HG02884 (cell line): ENCODE data around the gene ANKRD53.

Experiments used
- ATAC-seq: cut with Tn5 transposase; IDR thresholded peaks from one replicate; pipeline ENCODE4 v1.9.1; 2021; ENCODE audit warnings: mild to moderate bottlenecking, moderate library complexity; ENCODE audit not compliant: unreplicated experiment

ANKRD53 gene

DNA sequence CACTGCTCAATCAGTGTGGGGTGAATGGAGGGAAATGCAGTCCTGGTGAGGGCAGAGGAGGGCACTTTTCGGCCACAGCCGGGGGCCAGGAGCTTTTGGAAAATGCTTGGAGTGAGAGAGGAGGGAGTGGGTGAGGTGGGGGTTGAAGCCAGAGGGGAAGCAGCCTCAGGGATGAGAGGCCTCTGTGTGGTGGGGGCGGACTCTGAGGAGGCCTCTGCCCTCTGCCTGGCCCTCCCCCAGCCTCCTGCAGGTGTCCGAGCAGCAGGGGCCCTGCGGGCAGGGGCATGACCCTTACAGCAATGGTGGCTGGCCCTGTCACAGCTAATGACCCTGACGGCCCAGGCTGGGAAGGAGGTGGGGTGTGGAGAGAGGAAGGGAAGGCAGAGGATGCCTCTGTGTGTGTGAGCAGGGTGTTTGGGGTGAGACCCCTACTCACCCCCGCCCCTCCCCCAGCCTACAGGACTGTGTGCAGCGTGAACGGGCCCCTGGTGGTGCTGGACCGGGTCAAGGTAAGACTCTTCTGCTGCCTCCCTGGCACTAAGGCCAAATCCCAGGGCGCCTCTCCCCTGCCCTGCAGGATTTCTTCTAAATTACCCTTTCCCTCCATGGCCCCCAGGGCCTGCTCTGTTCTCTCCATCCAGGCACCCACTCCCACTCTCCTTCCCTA is 35.1 kb upstream of the ANKRD53 start:
- no peak for ATAC-seq

- ATAC-seq, result no peak
Measured at GRCh38 chr2:70944111-70944690, 34.2 kb upstream of the ANKRD53 start.

DNA sequence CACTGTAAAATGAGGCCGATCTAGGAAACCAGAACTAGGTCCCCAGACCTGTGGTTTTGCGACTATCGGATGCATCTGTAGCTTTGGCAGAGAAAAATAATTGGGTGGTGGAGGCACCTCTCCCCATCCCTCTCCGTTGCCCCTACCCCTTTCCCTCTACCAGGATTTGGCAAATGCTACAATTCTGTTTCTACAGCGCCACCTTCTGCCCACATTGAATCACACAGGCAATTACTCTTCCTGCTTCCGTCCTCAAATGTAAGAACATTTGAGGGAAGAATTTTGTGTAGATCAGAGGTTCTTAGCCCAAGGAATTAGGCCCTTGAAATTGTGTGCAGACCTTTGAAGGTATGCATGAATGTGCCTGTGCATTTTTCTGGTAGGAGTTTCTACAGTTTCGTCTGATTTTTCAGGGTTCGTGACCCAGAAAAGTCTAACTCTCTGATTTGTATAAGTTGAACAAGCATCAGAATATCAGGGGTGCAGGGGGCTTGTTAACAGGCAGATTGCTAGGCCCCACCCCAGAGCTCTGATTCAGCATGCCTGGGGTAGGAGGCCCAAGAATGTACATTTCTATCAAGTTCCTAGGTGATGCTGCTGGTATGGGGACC is 31.5 kb upstream of the ANKRD53 start:
- ATAC-seq, result no peak

DNA sequence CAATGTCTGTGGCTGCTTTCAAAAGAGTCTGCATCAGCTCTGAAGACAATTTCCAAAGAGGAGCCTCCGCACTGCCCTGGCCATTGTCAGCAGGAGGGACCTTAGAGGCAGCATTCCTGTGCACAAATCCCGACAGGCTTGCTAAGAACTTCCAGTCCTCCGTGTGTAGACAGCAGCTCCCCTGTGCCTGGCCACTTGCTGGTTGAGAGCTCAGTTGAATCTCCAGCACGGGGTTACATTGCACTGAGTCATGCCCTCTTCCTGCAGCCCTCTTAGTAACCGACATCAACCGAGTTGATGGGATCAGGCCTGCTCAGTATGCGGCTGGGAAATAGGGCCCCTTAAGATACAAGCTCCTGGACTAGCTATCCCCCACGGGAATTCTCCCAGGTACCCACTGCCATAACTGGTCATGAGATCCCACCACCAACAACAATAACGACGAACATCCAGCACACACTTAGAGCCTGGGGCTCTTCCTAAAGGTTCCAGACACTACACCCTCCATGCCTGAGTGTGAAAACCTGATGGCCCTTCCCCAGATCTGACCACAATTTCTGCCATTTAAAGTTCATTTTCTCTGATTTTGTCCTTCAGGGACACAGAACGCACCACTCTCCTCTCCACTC is 30.8 kb upstream of the ANKRD53 start:
- ATAC-seq, result no peak

GRCh38 chr2:70948337-70949003 is 30.0 kb upstream of the ANKRD53 start:
- ATAC-seq, result peak; percentile 75

DNA sequence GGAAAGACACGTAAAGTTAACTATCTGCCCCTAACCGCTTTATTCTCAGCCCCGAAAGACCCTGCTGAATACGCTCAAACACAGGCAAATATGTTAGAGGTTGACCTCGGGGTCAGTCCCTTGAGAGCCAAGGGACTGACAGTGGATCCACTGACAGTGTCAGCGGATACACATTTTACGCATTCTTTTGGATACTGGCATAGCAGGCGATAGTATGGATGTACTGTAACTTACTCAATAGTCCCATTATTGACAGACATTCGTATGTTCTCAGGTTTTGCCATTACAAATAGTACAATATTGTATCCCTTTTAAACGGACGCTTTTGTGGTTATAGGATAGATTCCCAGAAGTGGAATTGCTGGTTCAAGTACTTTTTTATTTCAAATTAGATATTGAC is 29.3 kb upstream of the ANKRD53 start:
- ATAC-seq, result no peak

DNA sequence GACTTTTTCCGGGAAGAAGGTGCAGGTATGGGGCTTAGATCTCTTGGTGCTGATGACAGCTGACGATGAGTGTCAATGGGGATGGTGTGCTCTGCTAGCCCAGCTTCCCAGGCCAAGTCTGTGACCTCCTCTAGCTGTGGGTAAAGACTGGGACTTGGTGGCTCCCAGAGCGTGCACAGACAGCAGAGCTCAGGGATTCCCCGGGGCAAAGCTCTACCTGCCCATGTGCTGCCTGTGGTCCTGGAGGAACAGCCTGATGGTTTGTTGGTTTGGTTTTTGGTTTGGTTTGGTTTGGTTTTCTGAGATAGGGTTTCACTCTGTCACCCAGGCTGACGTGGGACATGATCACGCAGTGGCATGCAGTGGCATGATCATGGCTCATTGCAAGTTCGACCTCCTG is 23.5 kb upstream of the ANKRD53 start:
- ATAC-seq, result no peak

DNA sequence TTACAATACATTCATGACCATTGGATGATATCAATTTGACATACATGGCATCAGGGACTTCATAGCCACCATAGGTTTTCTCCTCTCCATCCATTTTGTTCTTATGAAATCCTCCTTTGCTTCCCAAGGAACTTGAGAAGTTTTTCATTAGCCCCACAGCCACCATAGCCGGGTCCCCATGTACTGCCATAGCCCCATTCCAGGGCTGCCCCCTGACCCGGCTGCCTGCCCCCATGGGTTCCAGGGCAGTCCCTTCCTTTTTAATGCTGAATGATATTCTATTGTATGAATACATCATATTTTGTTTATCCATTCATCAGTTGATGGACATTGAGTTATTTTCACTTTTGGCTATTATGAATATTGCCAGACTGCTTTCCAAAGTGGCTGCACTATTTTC is 22.3 kb upstream of the ANKRD53 start:
- ATAC-seq, result no peak

GRCh38 chr2:70957798-70958197 is 20.6 kb upstream of the ANKRD53 start:
- no peak for ATAC-seq

DNA sequence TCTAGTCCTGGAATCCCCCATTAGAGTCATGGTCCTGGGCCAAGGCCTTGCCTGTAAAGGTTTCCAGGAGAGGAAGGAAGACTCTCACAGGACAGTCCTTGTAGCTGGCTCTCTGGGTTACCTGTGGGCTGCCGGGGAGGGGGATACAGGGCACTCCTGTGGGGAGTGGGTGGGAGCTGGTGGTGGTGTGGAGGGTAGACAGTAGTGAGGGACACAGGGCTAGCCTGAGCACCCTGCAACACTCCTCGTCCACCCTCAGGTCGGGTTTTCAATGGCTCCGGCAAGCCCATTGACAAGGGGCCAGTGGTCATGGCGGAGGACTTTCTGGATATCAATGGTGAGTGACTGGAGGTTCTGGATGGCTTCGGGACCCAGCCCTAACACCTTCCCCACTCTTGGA is 19.7 kb upstream of the ANKRD53 start:
- no peak for ATAC-seq

GRCh38 chr2:70959271-70959761 is 19.1 kb upstream of the ANKRD53 start:
- ATAC-seq, result no peak

- no peak for ATAC-seq
Measured at GRCh38 chr2:70959851-70960832, 18.3 kb upstream of the ANKRD53 start.

DNA sequence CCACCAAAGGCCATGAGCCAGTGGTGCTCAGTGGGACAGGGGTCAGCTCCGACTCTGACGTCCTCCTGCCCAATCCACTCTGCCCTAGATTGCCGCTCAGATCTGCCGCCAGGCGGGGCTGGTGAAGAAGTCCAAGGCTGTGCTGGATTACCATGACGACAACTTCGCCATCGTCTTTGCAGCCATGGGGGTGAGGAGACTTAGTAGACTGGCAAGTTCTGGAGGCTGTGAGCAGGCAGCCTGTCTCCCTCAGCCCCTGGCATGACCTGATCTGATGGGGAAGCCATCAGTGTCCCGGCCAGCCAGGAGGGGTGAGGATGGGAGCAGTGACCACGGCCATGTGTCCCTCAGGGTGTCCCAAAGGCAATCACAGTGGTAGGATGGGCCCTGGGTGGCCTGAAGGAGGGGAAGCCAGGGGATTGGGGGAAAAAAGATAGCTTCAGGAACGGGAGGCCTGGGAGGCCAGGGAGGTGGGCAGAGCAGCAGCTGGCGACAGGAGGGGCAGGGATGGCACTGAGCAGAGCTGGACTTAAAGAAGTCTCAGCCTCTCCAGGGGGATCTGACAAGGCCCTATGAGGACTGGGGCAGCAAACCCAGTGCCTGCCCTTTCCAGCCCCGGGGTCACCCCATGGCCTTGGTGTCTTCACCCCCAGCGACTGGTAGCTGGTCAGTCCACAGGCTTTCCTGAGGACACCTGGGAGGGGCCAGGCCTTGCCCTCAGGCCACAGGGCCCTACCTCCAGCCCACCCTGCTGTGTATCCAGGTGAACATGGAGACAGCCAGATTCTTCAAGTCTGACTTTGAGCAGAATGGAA is 17.4 kb upstream of the ANKRD53 start:
- no peak for ATAC-seq

DNA sequence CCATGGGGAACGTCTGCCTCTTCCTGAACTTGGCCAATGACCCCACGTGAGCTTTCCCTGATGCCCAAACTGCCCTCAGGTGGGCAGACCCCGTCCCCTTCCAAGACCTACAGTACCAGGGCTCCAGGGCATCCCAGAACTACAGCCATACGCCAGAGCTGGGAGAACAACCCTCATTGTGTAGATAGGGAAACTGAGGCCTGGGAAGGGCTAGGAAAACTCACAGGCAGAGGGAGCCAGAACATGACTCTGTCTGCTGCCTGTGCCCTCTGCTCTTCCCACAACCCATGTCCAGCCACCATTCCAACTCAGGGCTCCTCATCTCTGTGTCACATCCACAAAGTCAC is 16.8 kb upstream of the ANKRD53 start:
- ATAC-seq, result no peak

GRCh38 chr2:70962211-70962884 is 16.1 kb upstream of the ANKRD53 start:
- ATAC-seq, result no peak

DNA sequence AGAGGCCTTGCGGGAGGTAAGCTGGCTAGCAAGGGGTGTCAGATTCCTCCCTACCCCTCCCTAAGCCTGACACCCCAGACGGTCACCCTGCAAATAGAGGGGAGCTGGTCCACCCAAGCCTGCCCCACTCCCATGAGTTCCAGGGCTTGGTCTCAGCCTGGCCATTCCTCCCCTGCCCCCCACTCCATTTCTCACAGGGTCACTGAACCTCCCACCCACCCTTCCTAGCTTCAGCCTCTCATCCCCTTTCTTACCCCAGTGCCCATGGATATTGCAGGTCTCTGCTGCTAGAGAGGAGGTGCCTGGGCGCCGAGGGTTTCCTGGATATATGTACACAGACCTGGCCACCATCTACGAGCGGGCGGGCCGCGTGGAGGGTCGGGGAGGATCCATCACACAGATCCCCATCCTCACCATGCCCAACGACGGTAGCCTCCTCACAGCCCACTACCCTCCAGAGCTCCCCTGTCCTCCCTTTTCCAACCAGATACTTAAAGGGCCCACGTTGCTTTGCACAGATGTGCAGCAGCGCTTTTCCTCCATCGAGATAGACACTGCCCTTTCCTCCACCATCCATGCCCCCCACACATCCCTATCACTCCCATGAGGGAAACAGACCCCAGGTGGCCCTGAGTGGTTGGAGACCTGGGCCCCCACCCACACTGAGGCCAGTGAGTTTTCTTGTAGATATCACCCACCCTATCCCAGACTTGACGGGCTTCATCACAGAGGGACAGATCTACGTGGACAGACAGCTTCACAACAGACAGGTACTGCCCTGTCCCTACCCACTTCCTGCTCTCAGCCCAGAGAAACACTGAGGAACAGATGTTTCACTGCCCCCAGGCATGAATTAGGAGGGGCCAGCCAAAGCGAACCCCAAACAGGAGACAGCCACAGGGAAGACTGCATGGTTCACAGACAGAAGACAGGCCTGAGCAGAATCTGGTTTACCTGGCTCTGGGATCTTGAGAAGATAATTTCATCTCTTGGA is 15.2 kb upstream of the ANKRD53 start:
- ATAC-seq, result no peak

GRCh38 chr2:70964133-70964532 is 14.3 kb upstream of the ANKRD53 start:
- no peak for ATAC-seq
